GM21717 (cell line): Measurements from ENCODE around the gene SCYGR2.

ENCODE experiments used
- ATAC-seq: cut with Tn5 transposase; IDR thresholded peaks from one replicate; pipeline ENCODE4 v1.9.1; 2021; ENCODE audit warnings: mild to moderate bottlenecking, moderate library complexity; ENCODE audit not compliant: unreplicated experiment

The SCYGR2 gene

DNA sequence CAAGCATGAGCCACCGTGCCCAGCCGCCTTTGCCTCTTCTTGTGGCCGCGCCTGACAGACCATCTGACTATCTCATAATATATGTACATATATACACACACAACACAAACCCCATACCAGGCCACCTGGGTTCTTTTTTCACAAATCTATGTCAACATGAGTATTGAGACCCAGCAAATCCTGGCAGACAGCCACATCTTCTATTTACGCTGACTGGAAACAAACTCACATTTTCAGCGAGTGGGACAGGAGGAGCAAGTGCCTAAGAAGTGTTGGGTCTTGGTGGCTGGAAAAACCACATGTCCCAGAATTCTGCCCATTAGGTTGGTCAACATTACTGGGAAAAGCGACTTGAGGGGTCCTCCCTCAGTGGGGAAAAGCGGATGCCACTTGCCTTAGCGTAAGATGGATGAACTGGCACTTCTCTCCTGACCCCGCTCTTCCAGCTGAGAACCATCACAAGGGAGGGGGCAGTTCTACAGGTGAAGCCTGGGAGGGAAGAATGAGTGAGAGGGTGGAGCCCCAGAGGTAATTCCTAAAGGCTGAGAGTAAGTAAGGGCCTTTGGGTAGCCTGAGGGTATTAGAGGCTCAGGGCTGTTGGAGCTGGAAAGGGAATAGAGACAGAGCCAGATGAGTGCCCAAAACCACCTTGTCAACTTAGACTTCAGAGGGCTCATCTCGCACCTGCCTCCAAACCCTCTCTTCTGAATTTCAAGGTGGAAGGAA is 14.0 kb downstream of the SCYGR2 start:
- no peak for ATAC-seq

DNA sequence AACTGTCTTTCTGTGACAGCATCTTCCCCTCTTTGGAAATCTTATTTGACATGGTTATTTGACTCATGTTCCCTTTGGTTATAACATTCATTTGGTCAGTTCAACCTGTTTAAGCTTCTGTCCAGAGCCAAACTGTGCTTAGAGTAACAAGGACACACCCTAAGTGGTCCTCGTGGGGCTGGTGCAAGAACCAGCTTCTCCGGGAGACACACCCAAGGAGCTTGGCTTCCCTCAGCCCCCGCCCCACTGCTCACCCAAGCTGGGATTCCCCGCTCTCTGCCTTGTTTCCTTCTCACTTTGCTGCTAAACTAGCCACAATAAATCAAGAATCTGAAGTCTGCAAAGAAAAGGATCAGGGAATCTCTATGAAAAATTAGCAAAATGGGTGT is 14.6 kb downstream of the SCYGR2 start:
- no peak for ATAC-seq

DNA sequence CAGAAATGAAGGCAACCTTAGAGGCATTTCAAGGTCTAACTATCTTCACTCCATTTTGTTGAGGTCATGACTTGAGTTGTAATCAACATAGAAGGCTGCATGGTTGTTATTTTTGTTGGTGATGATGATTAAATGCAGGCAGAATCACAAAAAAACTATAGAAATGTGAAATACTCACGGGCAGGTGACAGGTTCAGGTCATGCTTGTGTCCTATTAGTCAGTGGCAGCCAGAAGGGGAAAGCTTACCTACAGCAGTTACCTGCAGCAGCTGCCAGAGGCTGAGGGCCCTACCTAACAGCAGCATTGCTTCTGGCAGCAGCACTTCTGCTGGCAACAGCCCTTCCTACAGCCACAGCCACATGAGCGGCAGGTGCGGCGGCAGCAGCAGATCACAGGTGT is 15.6 kb downstream of the SCYGR2 start:
- ATAC-seq = no peak

DNA sequence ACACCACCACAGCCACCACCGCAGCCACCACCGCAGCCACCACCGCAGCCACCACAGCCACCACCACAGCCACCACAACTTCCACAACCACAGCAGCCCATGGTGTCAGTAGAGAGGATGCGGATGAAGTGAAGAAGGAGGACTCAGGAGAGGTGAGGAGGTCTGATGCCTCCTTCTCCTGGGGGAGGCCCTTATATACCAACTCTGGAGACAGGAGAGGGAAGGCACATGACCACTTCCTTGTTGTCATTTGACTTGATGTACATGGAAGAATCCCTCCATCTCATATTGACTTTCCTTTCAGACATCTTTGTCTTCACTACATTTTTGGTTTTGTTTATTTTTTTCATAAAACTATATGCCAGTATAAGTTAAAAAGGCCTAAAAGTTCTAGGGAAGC is 16.0 kb downstream of the SCYGR2 start, which contains the start of gene SCYGR3:
Gene SCYGR3 (minus strand): TSS at position 101 of the 400 bp plus-strand sequence. CDS start 0 bp downstream, at position 101.
- no peak for ATAC-seq

DNA sequence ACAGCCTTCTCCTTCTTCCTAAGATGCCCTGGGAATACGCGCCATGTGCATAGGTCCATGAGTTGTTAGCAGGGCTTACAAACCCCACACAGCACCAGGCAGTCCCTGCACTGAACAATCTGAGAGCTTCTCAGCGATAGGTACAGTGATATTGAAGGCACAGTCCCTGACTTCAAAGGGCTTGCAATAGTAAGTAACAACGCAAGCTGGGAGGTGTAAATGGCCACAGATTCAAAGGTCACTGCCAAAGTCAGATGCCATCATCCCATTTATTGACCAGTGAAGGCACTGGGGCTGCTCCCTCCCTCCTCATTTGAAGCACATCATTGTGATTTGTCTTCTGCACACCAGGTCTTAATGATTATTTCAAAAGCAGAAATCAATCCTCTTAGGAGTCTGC is 16.5 kb downstream of the SCYGR2 start:
- no peak for ATAC-seq

DNA sequence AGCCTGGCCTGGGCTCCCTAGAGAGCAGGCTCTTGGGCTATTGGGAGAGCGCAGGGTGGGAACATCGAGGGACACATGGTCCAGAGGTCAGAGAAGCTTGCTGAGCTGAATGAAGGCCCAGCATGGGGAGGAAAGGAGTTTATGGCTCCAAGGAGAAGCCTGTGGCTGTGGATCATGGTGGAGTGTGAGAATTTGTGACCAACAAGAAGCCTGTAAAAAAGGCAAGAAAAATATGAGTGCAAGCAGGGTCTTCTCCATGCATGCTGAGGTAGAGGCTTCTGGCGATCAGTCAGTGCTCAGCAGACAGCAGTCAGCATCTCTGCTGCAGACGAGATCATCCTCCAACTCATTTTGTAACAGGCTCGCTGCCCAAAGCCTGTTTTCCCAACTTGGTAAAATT is 17.2 kb downstream of the SCYGR2 start:
- no peak for ATAC-seq

DNA sequence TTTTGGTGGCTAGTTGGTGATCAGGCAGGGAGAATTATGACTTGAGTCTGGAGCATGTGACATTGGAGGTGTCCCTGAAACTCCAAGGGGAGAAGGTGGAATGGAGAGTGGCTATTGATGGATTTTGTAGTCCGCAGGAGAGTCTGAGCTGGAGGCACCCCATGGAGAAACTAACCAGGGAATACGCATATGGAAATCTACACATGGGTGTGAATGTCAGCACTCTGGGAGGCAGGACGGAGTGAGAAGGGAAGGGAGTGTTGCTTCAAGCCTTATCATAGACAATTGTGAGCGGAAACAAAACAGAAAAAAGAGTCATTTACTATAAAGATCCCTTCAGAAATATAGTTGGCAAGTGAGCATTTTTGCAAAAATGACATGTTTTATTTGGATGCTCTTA is 17.9 kb downstream of the SCYGR2 start:
- no peak for ATAC-seq

DNA sequence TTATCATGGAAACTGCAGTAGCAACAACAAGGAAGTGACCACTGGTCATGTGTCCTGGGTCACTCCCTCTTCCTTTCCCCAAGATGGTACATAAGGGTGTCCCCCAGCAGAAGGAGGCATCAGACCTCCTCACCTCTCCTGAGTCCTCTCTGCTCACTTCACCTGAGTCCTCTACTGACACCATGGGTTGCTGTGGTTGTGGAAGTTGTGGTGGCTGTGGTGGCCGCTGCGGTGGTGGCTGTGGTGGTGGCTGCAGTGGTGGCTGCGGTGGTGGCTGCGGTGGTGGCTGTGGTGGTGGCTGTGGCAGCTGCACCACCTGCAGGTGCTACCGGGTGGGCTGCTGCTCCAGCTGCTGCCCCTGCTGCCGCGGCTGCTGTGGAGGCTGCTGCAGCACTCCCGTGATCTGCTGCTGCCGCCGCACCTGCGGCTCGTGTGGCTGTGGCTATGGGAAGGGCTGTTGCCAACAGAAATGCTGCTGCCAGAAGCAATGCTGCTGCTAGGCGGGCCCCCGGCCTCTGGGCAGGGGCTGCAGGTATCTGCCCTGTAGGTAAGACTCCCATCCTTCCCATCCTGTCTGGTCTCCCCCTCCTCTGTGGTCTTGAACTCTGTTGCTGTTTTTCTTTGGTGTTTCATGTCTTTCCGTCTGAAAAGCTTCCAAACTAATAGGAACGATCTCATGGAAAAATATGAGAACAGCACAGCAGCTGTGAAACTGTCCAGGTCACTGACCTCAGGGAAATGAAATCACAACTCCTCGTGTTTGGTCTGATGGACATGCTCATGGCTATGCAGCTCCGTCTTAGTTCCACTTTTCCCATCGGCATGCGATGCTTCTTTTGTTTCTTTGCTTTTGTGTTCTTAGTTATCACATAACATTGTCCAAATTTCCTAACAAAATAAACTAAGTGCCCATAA is 18.9 kb downstream of the SCYGR2 start, which contains the start of gene SCYGR4:
Gene SCYGR4 (plus strand): TSS at position 183 of the 915 bp plus-strand sequence. CDS start 0 bp downstream, at position 183.
- no peak for ATAC-seq

DNA sequence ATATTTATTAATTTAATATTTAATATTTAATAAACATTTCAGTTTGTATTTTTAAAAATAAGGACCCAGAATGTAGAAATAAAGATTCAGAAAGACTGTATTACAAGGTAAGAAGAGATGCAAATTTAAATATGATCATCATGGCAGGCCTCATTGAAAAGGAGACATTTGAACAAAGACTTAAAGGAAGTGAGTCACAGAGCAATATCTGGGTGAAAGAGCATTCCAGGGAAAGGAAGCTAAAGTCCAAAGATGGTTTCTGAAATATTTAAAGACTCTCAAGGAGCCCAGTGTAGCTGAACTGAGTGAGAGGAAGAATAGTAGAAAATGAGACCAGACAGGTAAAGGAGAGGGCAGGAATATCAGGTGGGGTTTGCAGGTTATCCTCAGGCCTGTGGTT is 24.5 kb downstream of the SCYGR2 start:
- no peak for ATAC-seq

DNA sequence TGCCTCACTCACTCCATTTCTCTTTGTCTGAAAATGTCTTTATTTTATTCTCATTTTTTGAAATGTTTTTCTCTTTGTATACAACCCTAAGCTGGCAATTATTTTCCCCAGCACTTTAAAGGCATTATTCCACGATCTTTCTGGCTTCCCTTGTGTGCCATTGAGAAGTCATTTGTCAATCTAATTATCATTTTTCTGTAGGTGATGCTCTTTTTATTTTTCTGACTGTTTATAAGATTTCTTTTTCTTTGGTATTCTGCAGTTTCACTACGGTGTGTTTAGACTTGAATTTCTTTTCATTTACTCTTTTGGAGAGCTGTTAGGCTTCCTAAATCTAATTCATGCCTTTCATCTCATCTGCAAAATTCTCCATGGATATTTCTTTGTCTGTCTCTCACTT is 26.7 kb downstream of the SCYGR2 start:
- ATAC-seq = no peak

DNA sequence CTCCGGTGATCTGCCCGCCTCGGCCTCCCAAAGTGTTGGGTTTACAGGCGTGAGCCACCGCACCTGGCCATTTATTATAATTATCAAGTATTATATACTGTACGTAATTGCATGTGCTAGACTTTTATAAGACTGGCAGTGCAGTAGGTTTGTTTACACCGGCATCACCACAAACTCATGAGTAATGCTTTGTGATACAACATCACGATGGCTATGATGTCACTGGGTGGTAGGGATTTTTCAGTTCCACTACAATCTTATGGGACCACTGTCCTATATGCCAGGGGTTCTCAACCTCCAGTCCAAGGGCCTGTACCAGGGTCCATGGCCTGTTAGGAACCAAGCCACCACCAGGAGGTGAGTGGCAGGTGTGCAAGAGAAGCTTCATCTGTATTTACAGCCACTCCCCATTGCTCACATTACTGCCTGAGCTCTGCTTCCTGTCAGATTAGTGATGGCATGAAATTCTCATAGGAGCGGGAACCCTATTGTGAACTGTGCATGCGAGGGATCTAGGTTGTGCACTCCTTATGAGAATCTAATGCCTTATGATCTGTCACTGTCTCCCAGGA is 28.0 kb downstream of the SCYGR2 start:
- ATAC-seq = no peak

DNA sequence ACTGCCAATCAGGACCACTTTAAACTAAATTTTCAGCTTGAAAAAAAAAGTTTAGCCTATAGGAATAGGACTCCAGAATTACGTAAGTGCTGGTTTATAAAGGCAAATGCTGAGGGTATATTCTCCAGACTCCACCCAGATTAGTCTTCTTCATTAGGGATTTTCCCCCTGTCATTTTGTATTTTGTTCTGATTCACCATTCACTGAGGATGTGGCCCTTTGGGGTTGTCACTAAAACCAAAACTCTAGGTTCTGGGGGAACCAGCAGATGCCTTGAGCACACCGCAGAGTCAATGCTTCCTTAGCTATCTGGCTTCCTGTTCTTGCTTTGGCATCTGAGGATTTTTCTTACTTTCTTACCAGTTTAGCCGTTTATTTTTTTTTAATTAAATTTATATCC is 29.1 kb downstream of the SCYGR2 start:
- ATAC-seq = peak; percentile 93

DNA sequence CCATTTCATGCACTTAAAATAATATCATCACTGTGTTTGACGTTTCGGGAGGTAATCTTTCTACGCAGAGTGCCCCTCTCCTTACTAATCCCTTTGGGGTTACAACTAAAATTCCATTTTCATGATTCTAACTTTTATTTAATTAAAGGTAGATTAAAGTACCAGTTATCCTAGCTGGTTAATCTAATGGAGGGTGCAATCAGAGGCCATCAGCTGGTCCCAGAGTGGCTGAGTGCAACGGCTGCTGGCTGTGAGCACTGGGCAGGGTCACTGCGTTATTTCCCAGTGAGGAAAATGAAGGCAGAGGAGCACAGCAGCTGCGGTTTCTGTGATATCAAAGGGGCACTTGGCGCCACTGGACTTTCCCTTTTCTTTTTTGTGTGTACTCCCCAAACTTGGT is 30.7 kb downstream of the SCYGR2 start:
- ATAC-seq = no peak

DNA sequence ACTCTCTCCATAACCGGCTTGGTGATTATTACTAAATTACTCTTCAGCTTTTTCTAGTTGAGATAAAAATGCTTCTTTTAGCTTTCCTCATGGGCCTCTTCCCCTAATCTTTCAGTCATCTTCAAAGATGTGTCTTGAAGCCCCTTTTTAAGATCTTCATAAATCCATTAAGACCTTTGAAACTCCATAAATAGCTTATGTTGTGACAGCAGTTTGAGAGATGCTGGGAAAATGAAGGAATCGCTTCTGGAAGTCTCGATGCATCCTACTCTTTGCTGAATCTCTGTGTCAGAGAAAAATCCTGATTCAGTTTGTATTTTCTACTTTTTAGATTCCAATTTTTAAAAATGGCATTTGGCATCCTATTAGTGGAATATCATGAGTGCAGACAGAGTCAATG is 31.6 kb downstream of the SCYGR2 start:
- ATAC-seq = no peak

DNA sequence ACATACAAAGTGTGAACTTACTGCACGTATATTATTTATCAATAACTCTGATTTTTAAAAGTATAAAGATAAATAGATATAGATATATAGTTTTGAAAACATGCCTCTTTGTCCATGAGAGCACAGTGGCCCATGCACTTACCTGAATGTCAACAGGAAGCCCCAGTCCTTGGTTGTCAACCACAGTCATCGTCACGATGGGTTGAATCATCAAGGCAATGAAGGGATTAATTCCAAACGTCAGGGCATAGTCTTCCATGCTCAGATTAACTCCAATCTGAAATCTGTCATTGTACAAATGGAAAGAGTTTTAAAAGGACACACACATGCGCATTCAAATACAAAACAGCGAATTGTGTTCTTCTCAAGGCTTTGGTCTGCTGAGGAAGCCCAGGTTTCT is 34.1 kb downstream of the SCYGR2 start:
- ATAC-seq = no peak

DNA sequence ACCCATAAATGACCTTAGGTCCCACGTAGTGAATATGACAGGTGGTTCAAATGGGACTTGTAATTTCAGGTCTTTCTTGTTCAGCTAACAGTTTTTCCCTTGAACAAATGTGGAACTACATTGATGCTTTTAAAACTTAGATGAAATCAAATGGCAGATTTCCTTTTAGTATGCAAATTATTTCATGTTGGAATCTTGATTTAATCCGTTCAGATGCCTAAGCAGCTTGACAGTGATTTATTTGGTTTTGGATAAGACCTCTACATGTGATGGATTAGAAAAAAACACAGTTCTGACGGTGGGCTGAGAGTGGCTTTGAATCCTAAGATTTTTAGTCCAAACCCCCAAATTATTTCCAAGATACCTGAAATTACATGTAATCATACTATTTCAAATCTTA is 35.5 kb downstream of the SCYGR2 start:
- ATAC-seq = no peak

DNA sequence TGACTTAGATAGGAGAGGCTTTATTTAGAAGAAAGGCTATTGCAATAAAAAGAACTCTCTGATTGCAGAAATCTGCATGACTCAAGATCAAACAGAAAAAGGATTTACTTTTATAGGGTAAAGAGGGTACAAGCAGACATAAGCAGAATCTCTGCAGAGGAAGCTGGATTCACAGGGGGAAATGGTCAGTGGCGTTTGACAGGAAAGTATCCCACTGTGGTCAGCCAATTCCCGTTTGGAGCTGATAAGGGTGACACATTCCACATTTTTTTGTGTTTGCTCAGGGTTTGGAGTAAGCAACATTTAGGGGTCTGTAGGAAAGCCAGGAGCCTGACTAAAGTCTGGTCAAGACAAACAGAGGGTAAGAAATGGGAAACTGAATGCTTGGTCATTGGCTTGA is 44.0 kb downstream of the SCYGR2 start:
- ATAC-seq = no peak

DNA sequence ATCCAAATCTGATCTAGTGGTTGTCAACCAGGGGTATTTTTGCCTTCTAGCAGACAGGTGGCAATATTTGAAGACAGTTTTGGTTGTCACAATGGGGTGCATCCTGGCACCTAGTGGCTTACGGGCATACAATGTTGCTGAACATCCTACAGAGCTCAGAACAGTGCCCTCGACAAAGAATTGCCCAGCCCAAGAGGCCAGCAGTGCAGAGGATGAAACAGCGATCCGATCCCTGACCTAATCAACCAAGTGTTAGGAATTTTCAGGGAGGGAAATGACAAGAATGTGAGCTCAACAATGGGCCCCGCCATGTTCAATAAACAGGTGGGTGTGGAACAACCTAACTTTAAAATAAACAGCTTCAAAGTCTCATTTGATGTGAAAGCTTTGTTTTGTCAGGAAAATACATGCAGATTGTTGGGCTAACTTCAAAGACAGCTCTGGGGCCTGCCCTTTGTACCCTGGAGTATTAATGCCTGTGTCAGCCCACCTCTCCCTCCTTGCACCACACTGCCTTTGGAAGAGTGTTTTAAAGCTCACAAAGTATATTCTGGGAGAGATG is 45.4 kb downstream of the SCYGR2 start:
- ATAC-seq = no peak
